Activated naive CD8-positive, alpha-beta T cell treated with anti-CD3 and anti-CD28 coated beads, Interleukin-2, amount 10 ng/mL, durations not matched to agents 7 days and 5 days (primary cell): ENCODE data around the gene SNX7. TPM values are rescaled to one million over a fixed set of nuclear protein-coding genes. Genes with fewer than 3 reads are reported as not detected.

Experiments used
- ATAC-seq: fragments of 150-1000 bp; cut with Tn5 transposase; one replicate; pipeline ENCODE4 v1.10.0; 2021; ENCODE audit warnings: low read depth, moderate library complexity
- POLR2A ChIA-PET: fragments of 350-600 bp; sonication (Branson Sonifier 250); formaldehyde crosslinking; loops from one replicate; lab custom pipeline; 2021; ENCODE audit warnings: antibody characterized with exemption; lab: Charles Lee
- DNase-seq: peaks from one replicate; pipeline ENCODE4 v3.0.0; 2021
- H3K27ac Mint-ChIP-seq: one replicate; pipeline ENCODE4 v1.8.0; 2022; ENCODE audit warnings: mild to moderate bottlenecking, mixed read lengths
- H3K27me3 Mint-ChIP-seq: one replicate; pipeline ENCODE4 v1.8.0; 2022; ENCODE audit warnings: mild to moderate bottlenecking, moderate library complexity, mixed read lengths
- H3K36me3 Mint-ChIP-seq: one replicate; pipeline ENCODE4 v1.8.0; 2021; ENCODE audit warnings: mild to moderate bottlenecking, mixed read lengths
- H3K4me1 Mint-ChIP-seq: one replicate; pipeline ENCODE4 v1.8.0; 2021; ENCODE audit warnings: mixed read lengths
- H3K4me3 Mint-ChIP-seq: one replicate; pipeline ENCODE4 v1.8.0; 2022; ENCODE audit warnings: mild to moderate bottlenecking, moderate library complexity, mixed read lengths
- H3K9me3 Mint-ChIP-seq: one replicate; pipeline ENCODE4 v1.8.0; 2021; ENCODE audit warnings: mixed read lengths
- total RNA-seq, 2 experiments: library from RNA; stranded (reverse); gene quantifications; one replicate each; pipeline ENCODE4 v1.2.3, GENCODE V29; 2021

Gene SNX7
- total RNA-seq, 2 experiments from 2014 or later: not detected

DNA sequence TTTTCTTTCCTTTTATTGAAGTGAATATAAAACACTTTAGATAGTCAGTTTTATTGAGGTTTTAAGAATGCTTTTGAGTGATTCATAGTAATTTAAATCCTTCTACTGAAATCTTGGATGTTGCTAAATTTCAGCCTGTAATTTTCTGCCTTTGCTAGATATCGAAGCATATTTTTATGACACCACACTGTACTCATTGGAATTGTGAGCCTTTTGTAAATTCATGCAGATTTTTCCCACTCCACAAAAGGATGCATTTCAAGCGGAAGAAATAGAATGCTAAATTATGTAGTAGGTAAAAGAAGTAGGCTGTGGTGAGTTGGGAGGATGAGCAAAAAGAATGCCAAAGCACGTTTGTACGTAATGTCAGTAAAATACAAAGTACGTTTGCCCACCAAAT is 13.8 kb downstream of the SNX7 start:
- ATAC-seq (no peak), DNase-seq (no peak)
- Mint-ChIP-seq H3K27ac (no peak overlapping the region), H3K27me3 (peaks cover 6% of the 10 kb centered on the region), H3K4me1 (no peaks in the 10 kb centered on the region), H3K4me3 (no peak overlapping the region), H3K9me3 (no peaks in the 10 kb centered on the region), H3K36me3 (no peaks in the 10 kb centered on the region)
- POLR2A ChIA-PET: no interaction called here

DNA sequence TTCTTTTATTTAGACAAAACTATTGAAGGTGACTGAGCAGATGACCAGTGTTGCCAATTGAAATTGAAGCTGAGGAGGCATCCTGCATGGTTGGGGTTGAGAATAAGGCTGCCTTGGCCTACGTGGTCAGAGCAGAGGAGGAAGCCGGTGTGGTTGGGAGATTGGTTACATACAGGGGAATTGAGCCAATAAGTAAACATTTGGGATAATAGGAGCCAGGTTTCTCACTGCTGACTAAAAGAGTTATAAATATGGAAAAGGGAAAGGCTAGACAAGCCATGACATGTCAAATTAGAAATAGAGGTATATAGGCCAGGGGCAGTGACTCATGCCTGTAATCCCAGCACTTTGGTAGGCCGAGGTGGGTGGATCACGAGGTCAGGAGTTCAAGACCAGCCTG is 15.8 kb downstream of the SNX7 start:
- POLR2A ChIA-PET: no interaction called here
- H3K4me3 Mint-ChIP-seq: no peak overlapping the region
- DNase-seq: no peak
- no peak overlapping the region for H3K27ac Mint-ChIP-seq
- no peaks in the 10 kb centered on the region for H3K9me3 Mint-ChIP-seq
- no peaks in the 10 kb centered on the region for H3K4me1 Mint-ChIP-seq
- H3K27me3 Mint-ChIP-seq: peaks cover 6% of the 10 kb centered on the region
- no peaks in the 10 kb centered on the region for H3K36me3 Mint-ChIP-seq
- ATAC-seq: no peak

DNA sequence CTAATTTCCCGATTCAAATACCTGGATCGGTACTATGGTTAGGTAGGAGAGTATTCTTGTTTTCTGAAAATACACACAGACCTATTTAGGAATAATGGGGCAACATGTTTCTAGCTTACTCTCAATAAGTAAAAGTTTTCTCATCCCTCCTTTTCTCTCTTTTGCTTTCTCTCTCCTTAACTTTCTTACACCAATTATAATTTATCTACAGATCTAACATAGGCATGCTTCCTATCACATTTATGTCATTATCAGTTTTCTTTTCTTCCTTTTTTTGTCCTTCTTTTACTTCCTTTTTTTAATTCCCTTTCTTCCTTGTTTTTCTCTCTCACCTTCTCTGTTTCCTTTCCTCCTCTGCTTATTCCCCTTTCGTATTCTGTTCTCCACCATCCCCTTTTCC is 20.3 kb downstream of the SNX7 start:
- Mint-ChIP-seq H3K27me3 (no peaks in the 10 kb centered on the region), H3K4me3 (no peak overlapping the region), H3K27ac (no peak overlapping the region), H3K4me1 (no peaks in the 10 kb centered on the region), H3K36me3 (no peaks in the 10 kb centered on the region), H3K9me3 (no peaks in the 10 kb centered on the region)
- POLR2A ChIA-PET: no interaction called here
- DNase-seq (no peak), ATAC-seq (no peak)

DNA sequence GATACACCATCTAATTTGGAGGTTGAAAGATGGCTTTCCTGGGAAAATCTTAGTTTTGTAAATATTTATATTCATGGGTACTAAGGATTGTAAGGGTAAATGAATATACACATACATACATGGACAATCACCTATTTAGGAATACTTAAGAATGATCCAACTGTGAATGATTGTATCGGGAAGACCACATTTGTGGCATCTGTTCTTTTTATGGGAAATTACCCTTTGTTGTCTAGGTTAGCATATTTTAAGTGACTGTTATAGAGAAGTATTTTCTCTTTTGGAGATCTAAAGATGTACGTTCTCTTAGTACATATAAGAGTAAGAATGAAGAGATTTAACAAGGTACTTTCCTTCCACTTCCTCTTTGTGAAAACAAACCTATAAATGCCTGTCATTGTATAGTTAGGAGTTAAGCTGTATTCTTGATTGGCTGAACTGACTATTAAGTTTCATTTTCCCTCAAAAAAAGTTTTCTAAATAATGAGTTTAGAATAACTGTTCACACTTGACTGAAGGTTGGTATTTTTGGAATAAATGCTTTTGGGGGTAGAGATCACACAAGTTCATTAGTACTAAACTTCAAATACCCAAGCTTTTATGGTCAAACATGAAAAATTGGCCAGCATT is 26.7 kb downstream of the SNX7 start:
- no peaks in the 10 kb centered on the region for H3K36me3 Mint-ChIP-seq
- no peak for ATAC-seq
- H3K27ac Mint-ChIP-seq: no peak overlapping the region
- no peak for DNase-seq
- H3K4me3 Mint-ChIP-seq: no peak overlapping the region
- POLR2A ChIA-PET: no interaction called here
- H3K27me3 Mint-ChIP-seq: peaks cover 4% of the 10 kb centered on the region
- H3K9me3 Mint-ChIP-seq: peaks cover 1% of the 10 kb centered on the region
- H3K4me1 Mint-ChIP-seq: no peaks in the 10 kb centered on the region

DNA sequence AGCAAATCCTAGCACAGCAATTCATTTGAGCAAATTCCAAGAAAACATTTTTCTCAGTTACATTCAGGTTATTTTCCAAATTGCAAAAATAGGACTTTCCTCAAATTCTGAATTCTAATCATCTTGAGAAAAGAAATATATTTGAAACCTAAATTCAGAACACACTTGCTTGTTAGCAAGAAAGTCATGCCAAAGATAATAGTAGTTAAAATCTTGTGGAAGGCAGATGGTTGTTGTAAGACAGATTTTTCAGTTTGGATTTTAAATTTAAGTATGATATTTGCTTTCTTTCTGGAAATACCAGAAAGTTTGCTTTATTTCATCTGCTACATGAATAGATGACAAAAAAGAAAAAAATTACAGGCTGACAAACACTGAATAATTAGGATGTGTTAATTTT is 29.1 kb downstream of the SNX7 start:
- Mint-ChIP-seq H3K9me3 (peaks cover 1% of the 10 kb centered on the region), H3K4me1 (no peaks in the 10 kb centered on the region), H3K36me3 (no peaks in the 10 kb centered on the region), H3K27me3 (peaks cover 4% of the 10 kb centered on the region), H3K4me3 (no peak overlapping the region), H3K27ac (no peak overlapping the region)
- POLR2A ChIA-PET: no interaction called here
- no peak for ATAC-seq
- DNase-seq: no peak

DNA sequence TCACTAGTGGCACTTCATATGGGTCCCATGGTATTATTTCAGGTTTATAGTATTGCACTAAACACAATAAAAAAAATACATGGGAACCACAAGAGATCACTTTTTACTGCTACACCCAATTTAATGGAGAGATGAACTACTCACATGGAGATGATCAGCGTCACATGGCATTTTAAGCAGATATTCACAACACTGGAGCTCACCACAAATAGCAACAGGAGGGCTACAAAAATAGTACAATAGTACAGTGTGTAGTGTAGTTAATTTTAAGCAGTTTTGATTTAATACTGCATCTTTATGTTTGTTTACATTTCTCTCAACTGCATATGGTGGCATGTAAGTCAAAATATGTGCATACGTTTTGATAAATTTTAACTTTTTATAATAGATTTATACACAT is 31.0 kb downstream of the SNX7 start:
- Mint-ChIP-seq H3K9me3 (peaks cover 1% of the 10 kb centered on the region), H3K27me3 (peaks cover 4% of the 10 kb centered on the region), H3K36me3 (no peaks in the 10 kb centered on the region), H3K27ac (no peak overlapping the region), H3K4me3 (no peak overlapping the region), H3K4me1 (no peaks in the 10 kb centered on the region)
- no peak for ATAC-seq
- POLR2A ChIA-PET: no interaction called here
- no peak for DNase-seq

DNA sequence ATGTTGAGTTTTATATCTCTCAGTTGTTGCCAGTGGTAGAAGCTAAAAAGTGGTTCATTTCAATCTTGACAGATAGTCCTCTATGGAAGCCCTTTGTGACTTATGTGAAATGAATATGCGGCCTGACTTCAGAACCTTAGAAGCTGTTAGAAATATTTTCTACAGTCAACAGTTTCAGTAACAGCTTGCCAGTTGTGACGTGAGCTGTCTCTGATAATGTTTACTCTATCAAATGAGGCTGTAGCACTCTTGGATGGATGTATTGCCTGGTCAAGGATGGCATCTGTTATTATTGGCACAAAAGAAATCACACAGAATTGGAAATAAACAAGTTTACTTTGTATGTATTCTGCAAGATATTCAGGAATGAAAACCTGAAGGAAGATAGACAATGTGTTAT is 31.9 kb downstream of the SNX7 start:
- Mint-ChIP-seq H3K27ac (no peak overlapping the region), H3K27me3 (peaks cover 4% of the 10 kb centered on the region), H3K36me3 (no peaks in the 10 kb centered on the region), H3K4me3 (no peak overlapping the region), H3K9me3 (peaks cover under 1% of the 10 kb centered on the region), H3K4me1 (no peaks in the 10 kb centered on the region)
- ATAC-seq: no peak
- POLR2A ChIA-PET: no interaction called here
- DNase-seq: no peak

DNA sequence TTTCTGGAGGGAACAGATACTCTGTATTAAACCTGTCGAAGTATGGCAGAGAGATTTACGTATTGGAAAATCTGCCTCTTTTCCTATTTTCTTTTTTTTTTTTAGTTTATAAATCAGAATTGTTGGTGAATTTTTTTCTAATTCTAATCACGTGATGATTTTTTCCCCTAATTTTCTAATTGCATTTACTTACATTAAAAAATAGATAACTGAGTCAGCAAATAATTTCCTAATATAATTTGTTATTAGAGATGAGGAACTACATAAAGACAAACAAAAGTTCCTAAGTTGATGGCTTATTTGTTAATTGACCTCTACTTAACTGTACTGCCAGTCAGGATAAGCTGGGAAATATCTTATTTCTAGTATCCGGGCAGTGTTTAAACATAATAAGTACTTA is 34.6 kb downstream of the SNX7 start:
- Mint-ChIP-seq H3K36me3 (no peaks in the 10 kb centered on the region), H3K4me3 (no peak overlapping the region), H3K9me3 (no peaks in the 10 kb centered on the region), H3K27ac (no peak overlapping the region), H3K4me1 (no peaks in the 10 kb centered on the region), H3K27me3 (no peaks in the 10 kb centered on the region)
- no peak for ATAC-seq
- no peak for DNase-seq
- POLR2A ChIA-PET: no interaction called here

DNA sequence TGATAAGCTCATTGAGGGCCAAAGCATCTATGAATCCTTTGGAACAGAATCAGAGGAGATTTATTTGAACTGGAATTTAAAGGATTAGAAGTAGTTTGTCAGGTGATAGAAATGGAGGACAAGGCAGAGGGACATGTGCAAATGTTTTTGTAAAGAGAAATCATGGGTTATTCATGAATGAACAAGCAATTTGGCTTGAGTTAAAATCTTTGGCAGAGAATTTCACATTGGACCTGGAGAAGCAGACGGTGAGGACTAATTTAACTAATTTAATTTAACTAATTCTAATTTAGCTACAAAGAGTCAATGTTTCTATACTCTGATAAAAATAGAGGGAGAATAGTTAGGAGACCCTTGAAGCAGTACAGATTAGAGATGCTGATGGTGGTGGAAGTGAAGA is 36.3 kb downstream of the SNX7 start:
- Mint-ChIP-seq H3K36me3 (no peaks in the 10 kb centered on the region), H3K4me3 (no peak overlapping the region), H3K27ac (no peak overlapping the region), H3K9me3 (no peaks in the 10 kb centered on the region), H3K4me1 (no peaks in the 10 kb centered on the region), H3K27me3 (no peaks in the 10 kb centered on the region)
- POLR2A ChIA-PET: no interaction called here
- DNase-seq (no peak), ATAC-seq (no peak)

DNA sequence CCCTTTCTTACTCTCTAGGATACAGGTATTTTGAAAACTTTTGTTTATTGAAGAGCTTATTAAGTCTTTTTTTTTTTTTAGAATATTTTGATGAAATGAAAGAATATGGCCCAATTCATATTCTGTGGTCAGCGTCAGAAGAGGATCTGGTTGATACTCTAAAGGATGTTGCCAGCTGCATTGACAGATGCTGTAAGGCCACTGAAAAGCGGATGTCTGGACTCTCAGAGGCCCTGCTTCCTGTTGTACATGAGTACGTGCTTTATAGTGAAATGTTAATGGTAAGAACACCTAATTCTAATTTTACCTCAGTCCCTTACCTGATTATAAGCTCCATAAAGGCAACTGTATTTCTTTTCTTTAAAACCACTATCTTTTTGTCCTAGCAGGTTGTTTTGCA is 37.1 kb downstream of the SNX7 start:
- Mint-ChIP-seq H3K9me3 (no peaks in the 10 kb centered on the region), H3K4me1 (no peaks in the 10 kb centered on the region), H3K36me3 (no peaks in the 10 kb centered on the region), H3K27ac (no peak overlapping the region), H3K27me3 (no peaks in the 10 kb centered on the region), H3K4me3 (no peak overlapping the region)
- POLR2A ChIA-PET: no interaction called here
- DNase-seq (no peak), ATAC-seq (no peak)

DNA sequence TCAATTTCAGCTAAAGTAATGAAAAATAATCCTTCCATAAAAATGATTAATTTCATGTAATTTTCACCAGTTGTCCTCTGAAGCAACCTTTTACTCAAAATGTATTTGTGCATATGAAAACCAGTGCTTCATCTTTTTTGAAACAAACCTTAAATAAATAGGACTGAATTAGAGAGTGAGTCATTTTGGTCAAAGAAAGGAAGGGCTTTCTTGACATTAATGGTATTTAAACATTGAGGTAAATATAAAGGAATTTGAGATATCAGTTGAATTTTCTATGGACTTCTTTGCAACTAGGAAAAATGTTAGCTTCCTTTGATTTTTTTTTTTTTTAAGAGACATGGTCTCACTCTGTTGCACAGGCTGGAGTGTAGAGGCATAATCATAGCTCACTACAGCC is 38.7 kb downstream of the SNX7 start:
- no peak overlapping the region for H3K27ac Mint-ChIP-seq

DNA sequence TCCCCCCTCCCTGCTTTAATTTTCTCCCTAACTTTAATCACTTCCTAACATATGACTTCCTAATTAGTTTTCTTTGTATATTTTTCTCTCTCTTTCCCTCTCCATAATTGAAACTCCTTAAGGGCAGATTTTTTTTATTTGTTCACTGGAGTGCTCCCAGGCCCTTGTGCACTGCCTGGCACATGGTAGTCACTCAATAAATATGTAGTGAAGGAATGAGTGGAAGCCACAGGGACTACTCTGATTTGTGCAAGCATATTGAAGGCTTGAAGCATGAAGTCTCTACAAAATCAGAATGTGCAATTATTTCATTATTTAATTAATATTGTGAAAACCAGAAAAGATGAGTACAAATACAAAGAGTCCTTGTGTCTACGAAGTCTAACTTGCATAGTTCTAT is 41.5 kb downstream of the SNX7 start:
- Mint-ChIP-seq H3K27me3 (peaks cover 2% of the 10 kb centered on the region), H3K27ac (no peak overlapping the region), H3K36me3 (no peaks in the 10 kb centered on the region), H3K4me3 (no peak overlapping the region), H3K4me1 (no peaks in the 10 kb centered on the region), H3K9me3 (no peaks in the 10 kb centered on the region)
- POLR2A ChIA-PET: no interaction called here
- DNase-seq (no peak), ATAC-seq (no peak)

More for the DNA sequence above, 38.7 kb downstream of the SNX7 start:
- POLR2A ChIA-PET: no interaction called here
- Mint-ChIP-seq H3K4me3 (no peak overlapping the region), H3K9me3 (no peaks in the 10 kb centered on the region), H3K27me3 (no peaks in the 10 kb centered on the region), H3K4me1 (no peaks in the 10 kb centered on the region), H3K36me3 (no peaks in the 10 kb centered on the region)
- ATAC-seq (no peak), DNase-seq (no peak)

DNA sequence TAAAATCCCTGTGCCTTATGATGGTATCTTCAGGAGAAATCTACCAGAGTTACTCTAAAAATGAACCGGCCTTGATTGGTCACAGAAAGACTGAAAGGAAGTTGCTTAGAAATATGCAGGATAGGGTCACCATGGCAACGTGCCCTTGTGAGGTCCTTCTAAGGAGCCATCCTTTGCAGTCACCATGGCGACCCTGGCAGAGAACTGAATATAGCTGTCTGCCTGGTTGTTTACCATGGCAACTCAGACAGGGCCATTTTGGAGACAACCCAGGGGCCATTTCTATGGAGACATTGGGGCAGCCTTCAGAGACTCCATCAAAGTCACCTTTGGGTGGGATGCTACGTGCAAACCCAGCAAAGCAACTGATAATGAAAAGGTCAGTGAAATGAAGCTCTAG is 43.0 kb downstream of the SNX7 start:
- ATAC-seq (no peak), DNase-seq (no peak)
- Mint-ChIP-seq H3K27ac (no peak overlapping the region), H3K4me1 (no peaks in the 10 kb centered on the region), H3K36me3 (no peaks in the 10 kb centered on the region), H3K27me3 (peaks cover 2% of the 10 kb centered on the region), H3K9me3 (no peaks in the 10 kb centered on the region), H3K4me3 (no peak overlapping the region)
- POLR2A ChIA-PET: no interaction called here

DNA sequence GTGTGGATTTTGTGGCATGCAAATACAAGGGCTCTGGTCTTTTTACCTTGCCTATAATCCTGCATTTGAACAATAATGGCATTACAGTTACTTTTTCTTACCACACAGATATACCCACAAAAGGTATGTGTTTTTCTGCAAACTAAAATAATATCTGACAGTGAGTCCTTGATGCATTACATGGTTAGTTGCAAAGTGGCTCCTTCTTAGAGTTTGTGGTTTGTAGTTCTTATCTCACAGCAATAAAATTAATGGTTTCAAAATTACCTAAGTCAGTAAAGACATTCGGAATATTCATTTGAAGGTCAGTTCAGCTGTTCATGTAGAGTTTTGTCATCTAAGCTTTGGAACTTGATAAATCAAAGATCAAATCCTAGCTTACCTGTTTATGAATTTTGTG is 43.5 kb downstream of the SNX7 start:
- Mint-ChIP-seq H3K4me3 (no peak overlapping the region), H3K36me3 (no peaks in the 10 kb centered on the region)
- POLR2A ChIA-PET: no interaction called here

DNA sequence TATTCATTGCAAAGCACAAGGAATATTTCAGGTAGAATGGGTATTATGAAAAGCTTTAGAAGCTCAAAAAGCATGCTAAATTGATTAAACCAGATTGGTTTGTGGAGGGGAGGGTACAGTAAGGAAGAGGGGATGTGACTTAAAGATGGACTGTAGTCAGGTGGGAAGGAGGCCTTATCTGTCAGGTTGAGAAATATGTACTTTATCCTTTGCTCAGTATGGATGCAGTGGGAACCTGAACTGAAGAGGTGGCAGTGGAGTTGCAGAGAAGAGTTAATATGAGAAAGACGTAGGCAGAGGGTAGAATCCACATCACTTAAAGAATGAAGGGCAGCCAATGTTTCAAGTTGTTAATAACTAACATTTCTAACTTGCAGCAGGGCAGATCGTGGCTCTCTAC is 44.1 kb downstream of the SNX7 start:
- Mint-ChIP-seq H3K27me3 (peaks cover 2% of the 10 kb centered on the region), H3K36me3 (no peaks in the 10 kb centered on the region), H3K27ac (no peak overlapping the region), H3K4me3 (no peak overlapping the region), H3K9me3 (no peaks in the 10 kb centered on the region), H3K4me1 (no peaks in the 10 kb centered on the region)
- DNase-seq (no peak), ATAC-seq (no peak)
- POLR2A ChIA-PET: no interaction called here

More for the DNA sequence above, 43.5 kb downstream of the SNX7 start:
- Mint-ChIP-seq H3K4me1 (no peaks in the 10 kb centered on the region), H3K27me3 (peaks cover 2% of the 10 kb centered on the region), H3K27ac (no peak overlapping the region), H3K9me3 (no peaks in the 10 kb centered on the region)
- DNase-seq (no peak), ATAC-seq (no peak)
